Measurements from ENCODE around the gene GSTM5.
"Not testable (repeated sequence)": the region's sequence is repeated elsewhere in the genome, so short reads cannot be mapped to it uniquely, and the experiment has no call there.

Gene GSTM5

GRCh38 chr1:109695138-109695537, 16.9 kb upstream of the GSTM5 start:
- H3K4me2 ChIP-seq (ENCODE audit: insufficient read depth, low read length, poor library complexity, severe bottlenecking); H3K36me3 ChIP-seq (replicated peaks in 1 of 2; ENCODE audit: control insufficient read depth in 2 of 2, insufficient read depth in 2 of 2, low read length in 2 of 2); H3K27me3 ChIP-seq (ENCODE audit: control insufficient read depth in 3 of 3, insufficient read depth in 3 of 3, low read depth in 1 of 3, low read length in 3 of 3); H3K14ac ChIP-seq (ENCODE audit: low read length); H2AK5ac ChIP-seq (ENCODE audit: low read depth, low read length); H3K23ac ChIP-seq (ENCODE audit: low read depth, low read length, poor library complexity); H2BK5ac ChIP-seq (ENCODE audit: low read length); H4K91ac ChIP-seq (ENCODE audit: low read depth, low read length, poor library complexity); H2BK120ac ChIP-seq (ENCODE audit: low read depth, low read length); H3K4me3 ChIP-seq (ENCODE audit: low read length in 2 of 2); H3K79me1 ChIP-seq (ENCODE audit: low read depth, low read length); H3K4ac ChIP-seq (ENCODE audit: low read length); H2BK12ac ChIP-seq (ENCODE audit: low read length); H3K9me3 ChIP-seq (replicated peaks in 1 of 2; ENCODE audit: control insufficient read depth in 2 of 2, insufficient read depth in 1 of 2, low read depth in 1 of 2, low read length in 2 of 2); H3K18ac ChIP-seq (ENCODE audit: low read length); H3K4me1 ChIP-seq (ENCODE audit: control insufficient read depth in 2 of 2, insufficient read depth in 1 of 2, low read depth in 1 of 2, low read length in 2 of 2); H2BK15ac ChIP-seq (ENCODE audit: low read length); H3K9ac ChIP-seq (ENCODE audit: low read depth, low read length, poor library complexity); DNase-seq (ENCODE audit: low spot score); H3K27ac ChIP-seq (replicated peaks; ENCODE audit: low read length); H4K8ac ChIP-seq (ENCODE audit: low read depth, low read length); H2AFZ ChIP-seq (ENCODE audit: low read length): not testable (repeated sequence)
- WGBS, 2 donors (ENCODE audit: extremely low coverage in 2 of 2, insufficient read length in 2 of 2, insufficient replicate concordance in 1 of 2), result no CpG with 5 or more reads among the region's 3 CpGs

GRCh38 chr1:109697066-109697465, 15.0 kb upstream of the GSTM5 start:
- Histone ChIP-seq H3K4me1 (ENCODE audit: control insufficient read depth in 2 of 2, insufficient read depth in 1 of 2, low read depth in 1 of 2, low read length in 2 of 2) (no peaks in the 10 kb centered on the region), H3K36me3 (replicated peaks in 1 of 2; ENCODE audit: control insufficient read depth in 2 of 2, insufficient read depth in 2 of 2, low read length in 2 of 2) (no peaks in the 10 kb centered on the region), H2BK120ac (ENCODE audit: low read depth, low read length) (no peak overlapping the region), H2AFZ (ENCODE audit: low read length) (no peak overlapping the region), H2BK15ac (ENCODE audit: low read length) (no peak overlapping the region), H3K23ac (ENCODE audit: low read depth, low read length, poor library complexity) (no peak overlapping the region), H3K4ac (ENCODE audit: low read length) (no peak overlapping the region), H4K8ac (ENCODE audit: low read depth, low read length) (no peak overlapping the region), H3K18ac (ENCODE audit: low read length) (no peak overlapping the region), H3K4me2 (ENCODE audit: insufficient read depth, low read length, poor library complexity, severe bottlenecking) (no peak overlapping the region), H3K79me1 (ENCODE audit: low read depth, low read length) (no peaks in the 10 kb centered on the region), H3K27me3 (ENCODE audit: control insufficient read depth in 3 of 3, insufficient read depth in 3 of 3, low read depth in 1 of 3, low read length in 3 of 3) (no peaks in the 10 kb centered on the region), H3K27ac (replicated peaks; ENCODE audit: low read length) (no peak overlapping the region), H3K9ac (ENCODE audit: low read depth, low read length, poor library complexity) (no peak overlapping the region), H3K14ac (ENCODE audit: low read length) (no peak overlapping the region), H2BK5ac (ENCODE audit: low read length) (no peak overlapping the region), H4K91ac (ENCODE audit: low read depth, low read length, poor library complexity) (no peak overlapping the region), H2AK5ac (ENCODE audit: low read depth, low read length) (no peak overlapping the region), H3K4me3 (ENCODE audit: low read length in 2 of 2) (no peak overlapping the region), H3K9me3 (replicated peaks in 1 of 2; ENCODE audit: control insufficient read depth in 2 of 2, insufficient read depth in 1 of 2, low read depth in 1 of 2, low read length in 2 of 2) (no peaks in the 10 kb centered on the region), H2BK12ac (ENCODE audit: low read length) (no peak overlapping the region)
- no peak for DNase-seq (ENCODE audit: low spot score)
- no CpG with 5 or more reads among the region's 4 CpGs for WGBS, 2 donors (ENCODE audit: extremely low coverage in 2 of 2, insufficient read length in 2 of 2, insufficient replicate concordance in 1 of 2)

GRCh38 chr1:109697861-109698260, 14.2 kb upstream of the GSTM5 start:
- H2AFZ ChIP-seq (ENCODE audit: low read length); H2BK12ac ChIP-seq (ENCODE audit: low read length); H3K27me3 ChIP-seq (ENCODE audit: control insufficient read depth in 3 of 3, insufficient read depth in 3 of 3, low read depth in 1 of 3, low read length in 3 of 3); H3K4me3 ChIP-seq (ENCODE audit: low read length in 2 of 2); H3K18ac ChIP-seq (ENCODE audit: low read length); H3K14ac ChIP-seq (ENCODE audit: low read length); H2BK120ac ChIP-seq (ENCODE audit: low read depth, low read length); H3K27ac ChIP-seq (replicated peaks; ENCODE audit: low read length); H2BK15ac ChIP-seq (ENCODE audit: low read length); H3K4ac ChIP-seq (ENCODE audit: low read length); H3K4me1 ChIP-seq (ENCODE audit: control insufficient read depth in 2 of 2, insufficient read depth in 1 of 2, low read depth in 1 of 2, low read length in 2 of 2); H3K23ac ChIP-seq (ENCODE audit: low read depth, low read length, poor library complexity); H4K8ac ChIP-seq (ENCODE audit: low read depth, low read length); H3K9ac ChIP-seq (ENCODE audit: low read depth, low read length, poor library complexity); H3K36me3 ChIP-seq (replicated peaks in 1 of 2; ENCODE audit: control insufficient read depth in 2 of 2, insufficient read depth in 2 of 2, low read length in 2 of 2); H3K4me2 ChIP-seq (ENCODE audit: insufficient read depth, low read length, poor library complexity, severe bottlenecking); H2BK5ac ChIP-seq (ENCODE audit: low read length); DNase-seq (ENCODE audit: low spot score); H3K9me3 ChIP-seq (replicated peaks in 1 of 2; ENCODE audit: control insufficient read depth in 2 of 2, insufficient read depth in 1 of 2, low read depth in 1 of 2, low read length in 2 of 2); H4K91ac ChIP-seq (ENCODE audit: low read depth, low read length, poor library complexity); H3K79me1 ChIP-seq (ENCODE audit: low read depth, low read length); H2AK5ac ChIP-seq (ENCODE audit: low read depth, low read length): not testable (repeated sequence)
- WGBS, 2 donors (ENCODE audit: extremely low coverage in 2 of 2, insufficient read length in 2 of 2, insufficient replicate concordance in 1 of 2), result no CpG with 5 or more reads among the region's 4 CpGs

- not testable (repeated sequence) for H3K14ac ChIP-seq (ENCODE audit: low read length); DNase-seq (ENCODE audit: low spot score); H4K91ac ChIP-seq (ENCODE audit: low read depth, low read length, poor library complexity); H3K4ac ChIP-seq (ENCODE audit: low read length); H2BK120ac ChIP-seq (ENCODE audit: low read depth, low read length); H4K8ac ChIP-seq (ENCODE audit: low read depth, low read length); H2AFZ ChIP-seq (ENCODE audit: low read length); H3K9me3 ChIP-seq (replicated peaks in 1 of 2; ENCODE audit: control insufficient read depth in 2 of 2, insufficient read depth in 1 of 2, low read depth in 1 of 2, low read length in 2 of 2); H3K4me3 ChIP-seq (ENCODE audit: low read length in 2 of 2); H2AK5ac ChIP-seq (ENCODE audit: low read depth, low read length); H3K79me1 ChIP-seq (ENCODE audit: low read depth, low read length); H3K27ac ChIP-seq (replicated peaks; ENCODE audit: low read length); H3K27me3 ChIP-seq (ENCODE audit: control insufficient read depth in 3 of 3, insufficient read depth in 3 of 3, low read depth in 1 of 3, low read length in 3 of 3); H2BK5ac ChIP-seq (ENCODE audit: low read length); H3K18ac ChIP-seq (ENCODE audit: low read length); H3K36me3 ChIP-seq (replicated peaks in 1 of 2; ENCODE audit: control insufficient read depth in 2 of 2, insufficient read depth in 2 of 2, low read length in 2 of 2); H3K4me2 ChIP-seq (ENCODE audit: insufficient read depth, low read length, poor library complexity, severe bottlenecking); H2BK15ac ChIP-seq (ENCODE audit: low read length); H3K9ac ChIP-seq (ENCODE audit: low read depth, low read length, poor library complexity); H2BK12ac ChIP-seq (ENCODE audit: low read length); H3K23ac ChIP-seq (ENCODE audit: low read depth, low read length, poor library complexity); H3K4me1 ChIP-seq (ENCODE audit: control insufficient read depth in 2 of 2, insufficient read depth in 1 of 2, low read depth in 1 of 2, low read length in 2 of 2)
- WGBS, 2 donors (ENCODE audit: extremely low coverage in 2 of 2, insufficient read length in 2 of 2, insufficient replicate concordance in 1 of 2), result no CpG with 5 or more reads among the region's 3 CpGs
Measured at GRCh38 chr1:109702940-109703339, 9.1 kb upstream of the GSTM5 start.

All from neuronal stem cell (in vitro differentiated cells).